Urinary bladder (tissue), 4 donors: ENCODE measurements around the gene TMCC1. TPM values are rescaled to one million over a fixed set of nuclear protein-coding genes. Genes with fewer than 3 reads are reported as not detected.
"Not testable (repeated sequence)": the region's sequence is repeated elsewhere in the genome, so short reads cannot be mapped to it uniquely, and the experiment has no call there.

Experiments
- DNase-seq: peaks from one replicate; pipeline ENCODE4 v3.0.0-alpha.2; 2015; ENCODE audit errors: extremely low spot score
- H3K27ac ChIP-seq: one replicate; pipeline ENCODE4 v1.5.1; 2013; ENCODE audit warnings: low read depth, mild to moderate bottlenecking, moderate library complexity
- H3K36me3 ChIP-seq: one replicate; pipeline ENCODE4 v1.6.1; 2013; ENCODE audit warnings: mild to moderate bottlenecking, moderate library complexity; ENCODE audit not compliant: insufficient read depth
- H3K4me1 ChIP-seq: one replicate; pipeline ENCODE4 v1.6.1; 2013; ENCODE audit warnings: mild to moderate bottlenecking, moderate library complexity; ENCODE audit not compliant: insufficient read depth
- H3K4me3 ChIP-seq: one replicate; pipeline ENCODE4 v1.5.1; 2013; ENCODE audit warnings: low read depth, low read length
- WGBS: extraction: QIAGEN DNeasy Blood & Tissue Kit; methylation state at CpG from one replicate; pipeline ENCODE4 v1.1.7; 2013; 5-methylcytosine and 5-hydroxymethylcytosine counted together
- polyA plus RNA-seq: library from polyadenylated mRNA; stranded (reverse); fragments of 200-250 nt; gene quantifications from one replicate; pipeline ENCODE4 v1.2.3, GENCODE V29; 2013
- total RNA-seq: library from RNA; depleted of rRNA; stranded (reverse); fragments of >200 nt; gene quantifications from one replicate; pipeline ENCODE4 v1.2.3, GENCODE V29; 2014
- donor health status: healthy with polysubstance abuse.
- donor health status: healthy.

The TMCC1 gene
- total and polyA plus RNA-seq, 2 donors, result 14.5 to 44.1 TPM

DNA sequence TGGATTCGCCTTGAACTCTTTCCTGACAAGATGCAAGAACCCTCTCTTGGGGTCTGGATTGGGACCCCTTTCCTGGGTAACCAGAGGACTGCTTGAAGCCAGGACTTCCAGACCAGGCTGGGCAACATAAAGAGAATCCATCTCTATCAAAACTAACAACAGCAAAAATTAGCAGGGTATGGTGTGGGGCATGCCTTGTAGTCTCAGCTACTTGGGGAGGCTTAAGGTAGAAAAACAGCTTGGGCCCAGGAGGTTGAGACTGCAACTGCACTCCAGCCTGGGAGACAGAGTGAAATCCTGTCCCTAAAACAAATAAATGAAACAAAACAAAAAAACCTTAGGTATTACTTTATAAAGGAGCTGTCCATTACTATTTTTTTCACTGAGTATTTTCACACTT is 193.9 kb downstream of the TMCC1 start:
- Histone ChIP-seq H3K27ac (no peak overlapping the region), H3K36me3 (peaks cover 1% of the 10 kb centered on the region), H3K4me3 (no peak overlapping the region), H3K4me1 (no peaks in the 10 kb centered on the region)
- no peak for DNase-seq
- 98% methylated on average over 1 of the region's 1 CpG for WGBS

DNA sequence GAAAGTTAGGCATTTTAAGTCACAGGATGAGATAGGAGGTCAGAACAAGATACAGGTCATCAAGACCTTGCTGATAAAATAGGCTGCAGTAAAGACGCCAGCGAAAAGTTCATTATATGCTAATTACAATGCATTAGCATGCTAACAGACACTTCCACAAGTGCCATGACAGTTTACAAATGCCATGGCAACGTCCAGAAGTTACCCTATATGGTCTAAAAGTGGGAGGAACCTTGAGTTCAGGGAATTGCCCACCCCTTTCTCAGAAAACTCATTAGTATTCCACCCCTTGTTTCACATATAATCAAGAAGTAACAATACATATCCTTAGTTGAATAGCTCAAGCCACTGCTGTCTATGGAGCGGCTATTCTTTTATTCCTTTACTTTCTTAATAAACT is 194.3 kb downstream of the TMCC1 start:
- H3K27ac ChIP-seq, result no peak overlapping the region
- 84% methylated on average over 4 of the region's 4 CpGs for WGBS

DNA sequence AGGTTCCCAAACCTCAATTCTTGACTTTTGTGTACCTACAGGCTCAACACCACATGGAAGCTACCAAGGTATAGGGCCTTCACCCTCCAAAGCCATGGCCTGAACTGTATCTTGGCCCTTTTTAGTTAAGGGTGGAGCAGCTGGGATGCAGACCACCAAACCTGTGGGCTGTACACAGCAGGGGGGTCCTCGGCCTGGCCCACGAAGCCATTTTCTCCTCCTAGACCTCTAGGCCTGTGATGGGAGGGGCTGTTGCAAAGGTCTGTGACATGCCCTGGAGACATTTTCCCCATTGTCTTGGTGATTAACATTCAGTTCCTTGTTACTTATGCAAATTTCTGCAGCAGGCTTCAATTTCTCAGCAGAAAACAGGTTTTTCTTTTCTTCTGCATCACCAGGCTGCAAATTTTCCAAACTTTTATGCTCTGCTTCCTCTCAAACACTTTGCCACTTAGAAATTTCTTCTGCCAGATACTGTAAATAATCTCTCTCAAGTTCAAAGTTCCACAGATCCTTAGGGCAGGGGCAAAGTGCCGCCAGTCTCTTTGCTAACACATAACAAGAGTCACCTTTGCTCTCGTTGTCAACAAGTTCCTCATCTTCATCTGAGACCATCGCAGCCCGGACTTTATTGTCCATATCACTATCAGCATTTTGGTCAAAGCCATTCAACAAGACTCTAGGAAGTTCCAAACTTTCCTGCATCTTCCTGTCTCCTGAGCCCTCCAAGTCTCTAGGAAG is 196.1 kb downstream of the TMCC1 start:
- DNase-seq, result no peak
- Histone ChIP-seq H3K36me3 (peaks cover 1% of the 10 kb centered on the region), H3K27ac (no peak overlapping the region), H3K4me3 (no peak overlapping the region), H3K4me1 (no peaks in the 10 kb centered on the region)
- 97% methylated on average over 6 of the region's 6 CpGs for WGBS

More for the DNA sequence above, 194.3 kb downstream of the TMCC1 start:
- Histone ChIP-seq H3K36me3 (peaks cover 1% of the 10 kb centered on the region), H3K4me3 (no peak overlapping the region), H3K4me1 (no peaks in the 10 kb centered on the region)
- no peak for DNase-seq

DNA sequence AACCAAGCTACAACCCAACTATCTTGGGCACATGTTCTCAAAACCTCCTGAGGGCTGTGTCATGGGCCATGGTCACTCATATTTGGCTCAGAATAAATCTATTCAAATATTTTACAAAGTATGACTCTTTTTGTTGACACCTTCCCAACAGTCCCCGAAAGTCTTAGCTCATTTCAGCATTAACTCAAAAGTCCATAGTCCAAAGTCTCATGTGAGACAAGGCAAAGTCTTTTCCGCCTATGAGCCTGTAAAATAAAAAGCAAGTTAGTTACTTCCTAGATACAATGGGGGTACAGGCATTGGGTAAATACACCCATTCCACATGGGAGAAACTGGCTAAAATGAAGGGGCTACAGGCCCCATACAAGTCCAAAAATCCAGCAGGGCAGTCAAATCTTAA is 197.1 kb downstream of the TMCC1 start:
- not testable (repeated sequence) for DNase-seq, H3K27ac ChIP-seq, H3K4me3 ChIP-seq, H3K36me3 ChIP-seq, H3K4me1 ChIP-seq
- 94% methylated on average over 2 of the region's 2 CpGs for WGBS

DNA sequence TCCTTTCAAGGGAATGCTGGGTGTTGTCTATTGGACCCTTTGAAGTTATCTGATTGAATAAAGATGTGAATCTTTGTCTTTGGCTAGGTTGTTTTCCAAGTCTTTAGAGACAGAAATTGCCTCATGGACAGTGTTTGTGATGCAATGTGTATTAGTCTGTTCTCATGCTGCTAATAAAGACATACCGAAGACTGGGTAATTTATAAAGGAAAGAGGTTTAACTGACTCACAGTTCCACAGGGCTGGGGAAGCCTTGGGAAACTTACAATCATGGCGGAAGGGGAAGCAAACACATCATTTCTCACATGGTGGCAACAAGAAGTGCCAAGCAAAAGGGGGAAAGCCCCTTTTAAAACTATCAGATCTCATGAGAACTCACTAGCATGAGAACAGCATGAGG is 198.3 kb downstream of the TMCC1 start:
- no peaks in the 10 kb centered on the region for H3K36me3 ChIP-seq
- WGBS, result 95% methylated on average over 2 of the region's 2 CpGs
- H3K4me1 ChIP-seq, result no peaks in the 10 kb centered on the region
- DNase-seq, result no peak
- no peak overlapping the region for H3K27ac ChIP-seq
- no peak overlapping the region for H3K4me3 ChIP-seq

DNA sequence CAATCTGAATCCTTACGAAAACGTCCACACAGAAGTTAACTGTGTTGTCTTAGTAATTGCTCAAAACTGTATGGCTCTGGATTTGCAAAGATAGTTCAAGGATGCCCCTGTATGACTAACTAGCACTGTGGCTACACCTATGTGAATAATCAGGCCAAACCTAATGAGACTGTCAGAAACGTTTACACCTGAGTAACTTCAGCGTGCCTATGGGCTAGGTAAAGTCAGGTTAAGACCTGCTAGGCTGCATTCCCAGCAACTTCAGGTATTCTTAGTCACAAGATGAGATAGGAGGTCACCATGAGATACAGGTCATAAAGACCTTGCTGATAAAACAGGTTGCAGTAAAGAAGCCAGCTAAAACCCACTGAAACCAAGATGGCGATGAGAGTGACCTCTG is 199.3 kb downstream of the TMCC1 start:
- H3K27ac ChIP-seq, result no peak overlapping the region
- no peaks in the 10 kb centered on the region for H3K36me3 ChIP-seq
- DNase-seq, result no peak
- 88% methylated on average over 5 of the region's 5 CpGs for WGBS
- H3K4me1 ChIP-seq, result no peaks in the 10 kb centered on the region
- H3K4me3 ChIP-seq, result no peak overlapping the region

DNA sequence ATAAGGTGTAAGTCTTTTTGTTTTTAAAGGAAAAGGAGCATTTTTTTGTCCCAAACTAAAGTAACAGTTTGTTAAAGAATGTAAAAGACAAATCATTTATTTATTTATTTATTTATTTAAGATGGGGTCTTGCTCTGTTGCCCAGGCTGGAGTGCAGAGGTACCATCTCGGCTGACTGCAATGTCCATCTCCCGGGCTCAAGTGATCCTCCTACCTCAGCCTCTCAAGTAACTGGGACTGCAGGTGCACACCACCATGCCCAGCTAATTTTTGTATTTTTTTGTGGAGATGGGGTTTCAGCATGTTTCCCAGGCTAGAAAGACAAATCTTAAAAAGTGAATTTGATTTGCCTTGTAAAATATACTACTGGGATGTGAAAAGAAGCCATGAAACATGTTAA is 200.8 kb downstream of the TMCC1 start:
- no peak for DNase-seq
- WGBS, result 100% methylated on average over 2 of the region's 2 CpGs
- Histone ChIP-seq H3K4me1 (no peaks in the 10 kb centered on the region), H3K36me3 (no peaks in the 10 kb centered on the region), H3K27ac (no peak overlapping the region), H3K4me3 (no peak overlapping the region)

DNA sequence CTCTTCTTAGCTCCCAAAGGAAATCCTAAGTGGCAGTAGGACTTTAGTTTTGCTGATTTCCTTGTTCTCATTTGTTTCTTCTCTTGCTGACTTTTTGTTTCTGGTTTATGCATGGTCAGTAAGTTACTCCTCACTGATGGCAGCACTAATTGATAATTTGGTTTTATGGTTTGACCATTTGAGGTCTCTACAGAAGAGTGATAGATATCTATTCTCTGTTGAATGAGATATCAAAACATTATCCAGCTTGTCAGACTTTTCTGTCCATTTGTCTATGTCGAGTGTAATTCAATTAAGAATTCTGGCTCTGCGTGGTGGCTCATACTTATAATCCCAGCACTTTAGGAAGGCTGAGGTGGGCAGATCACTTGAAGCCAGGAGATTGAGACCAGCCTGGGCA is 202.5 kb downstream of the TMCC1 start:
- Histone ChIP-seq H3K4me3 (no peak overlapping the region), H3K4me1 (no peaks in the 10 kb centered on the region), H3K36me3 (no peaks in the 10 kb centered on the region), H3K27ac (no peak overlapping the region)
- 94% methylated on average over 2 of the region's 2 CpGs for WGBS
- DNase-seq, result no peak

DNA sequence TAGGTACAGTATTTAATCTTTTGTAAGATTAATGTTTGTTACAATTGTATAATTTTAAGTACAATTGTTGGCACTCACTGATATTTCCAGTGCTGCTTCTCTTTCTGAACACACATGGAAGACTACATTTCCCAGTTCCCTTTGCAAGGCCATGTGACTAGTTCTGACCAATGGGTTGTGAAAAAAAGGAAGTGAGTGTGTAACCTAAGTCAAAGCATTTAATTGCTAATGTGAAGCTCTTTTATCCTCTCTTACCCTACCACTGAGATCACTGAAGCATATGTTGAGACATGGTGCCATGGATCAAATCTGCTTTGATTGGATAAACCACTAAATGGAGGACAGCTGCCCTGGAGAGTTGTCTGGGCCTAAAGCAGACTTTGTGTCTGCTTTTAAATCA is 203.1 kb downstream of the TMCC1 start:
- DNase-seq, result peak; percentile 45
- H3K36me3 ChIP-seq, result no peaks in the 10 kb centered on the region
- no peaks in the 10 kb centered on the region for H3K4me1 ChIP-seq
- no peak overlapping the region for H3K4me3 ChIP-seq
- H3K27ac ChIP-seq, result no peak overlapping the region

DNA sequence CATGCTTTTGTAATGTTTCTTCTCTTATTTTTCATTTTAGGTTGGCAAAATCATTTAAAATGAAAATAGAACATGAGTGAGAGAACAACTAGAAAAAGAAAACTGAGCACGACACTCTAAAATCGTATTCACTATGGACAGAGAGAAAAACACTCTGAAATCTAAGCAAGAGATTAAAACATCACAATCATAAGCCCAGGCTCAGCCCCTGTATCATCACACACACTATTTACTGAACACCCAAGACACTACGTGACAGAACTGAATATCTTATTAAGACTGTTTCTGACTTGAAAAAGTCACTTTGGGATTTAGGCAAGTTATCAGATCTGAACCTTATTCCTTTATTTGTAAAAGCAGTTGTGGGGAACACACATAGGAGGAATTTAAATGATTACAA is 204.5 kb downstream of the TMCC1 start:
- no peaks in the 10 kb centered on the region for H3K36me3 ChIP-seq
- H3K27ac ChIP-seq, result no peak overlapping the region
- H3K4me3 ChIP-seq, result no peak overlapping the region
- WGBS, result 63% methylated on average over 3 of the region's 3 CpGs
- no peak for DNase-seq
- H3K4me1 ChIP-seq, result no peaks in the 10 kb centered on the region

DNA sequence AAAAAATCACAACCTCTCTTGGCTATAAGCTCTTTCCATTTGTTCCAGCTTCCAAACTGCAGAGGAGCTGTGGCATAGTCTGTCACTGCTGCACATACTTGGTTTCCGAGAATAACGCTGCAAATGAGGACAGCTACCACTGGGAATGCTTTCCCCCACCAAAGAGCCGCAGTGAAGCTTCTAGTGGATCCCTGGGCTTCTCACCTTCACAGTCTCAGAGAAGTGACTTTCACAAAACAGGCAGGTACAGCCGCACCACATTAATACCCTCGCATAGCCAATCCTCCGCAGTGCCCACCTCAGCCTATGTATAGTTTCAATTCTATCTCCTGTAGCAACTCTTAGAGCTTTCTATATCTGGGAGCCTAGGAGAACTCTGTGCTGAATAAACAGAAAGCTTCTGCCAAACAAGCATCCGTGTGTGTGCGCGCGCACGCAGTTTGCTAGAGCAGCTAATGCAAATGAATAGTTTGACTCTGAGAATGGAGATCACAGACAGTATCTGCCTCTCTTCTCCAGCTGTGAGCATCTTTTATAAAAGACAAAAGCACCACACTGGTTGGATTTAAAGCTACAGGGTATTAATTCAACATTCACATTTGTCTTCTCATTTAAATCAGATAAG is 205.1 kb downstream of the TMCC1 start:
- H3K27ac ChIP-seq, result no peak overlapping the region
- H3K4me1 ChIP-seq, result no peaks in the 10 kb centered on the region
- H3K36me3 ChIP-seq, result no peaks in the 10 kb centered on the region
- DNase-seq, result peak; percentile 65
- 19% methylated on average over 11 of the region's 11 CpGs for WGBS
- peak overlapping the region; percentile 11 for H3K4me3 ChIP-seq

DNA sequence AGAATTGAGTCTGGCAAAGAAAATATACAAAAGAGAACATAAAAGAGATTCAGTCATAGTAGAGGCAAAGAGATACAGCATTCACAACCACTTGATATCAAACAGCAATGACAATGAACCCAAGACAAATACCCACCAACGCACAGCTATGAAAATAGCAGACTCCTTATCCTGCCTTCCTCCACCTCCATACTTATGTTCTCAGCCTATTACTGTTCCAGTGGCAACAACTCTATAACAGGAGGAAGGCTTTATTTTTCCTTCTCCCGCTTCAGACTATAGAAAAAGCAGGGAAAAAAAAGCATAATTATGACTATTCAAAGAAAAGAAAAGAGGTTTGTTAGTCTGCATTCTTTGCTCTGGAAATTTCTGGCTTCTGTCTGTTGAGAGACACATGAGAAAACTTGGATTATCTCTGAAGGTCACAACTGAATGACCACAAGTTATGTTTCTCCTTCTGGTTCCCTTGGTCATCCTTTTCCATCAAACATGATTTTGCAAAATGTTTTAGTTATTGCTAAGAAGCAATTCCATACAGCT is 205.9 kb downstream of the TMCC1 start:
- no peak for DNase-seq
- H3K4me3 ChIP-seq, result no peak overlapping the region
- 87% methylated on average over 2 of the region's 2 CpGs for WGBS
- H3K27ac ChIP-seq, result no peak overlapping the region
- no peaks in the 10 kb centered on the region for H3K4me1 ChIP-seq
- H3K36me3 ChIP-seq, result no peaks in the 10 kb centered on the region

DNA sequence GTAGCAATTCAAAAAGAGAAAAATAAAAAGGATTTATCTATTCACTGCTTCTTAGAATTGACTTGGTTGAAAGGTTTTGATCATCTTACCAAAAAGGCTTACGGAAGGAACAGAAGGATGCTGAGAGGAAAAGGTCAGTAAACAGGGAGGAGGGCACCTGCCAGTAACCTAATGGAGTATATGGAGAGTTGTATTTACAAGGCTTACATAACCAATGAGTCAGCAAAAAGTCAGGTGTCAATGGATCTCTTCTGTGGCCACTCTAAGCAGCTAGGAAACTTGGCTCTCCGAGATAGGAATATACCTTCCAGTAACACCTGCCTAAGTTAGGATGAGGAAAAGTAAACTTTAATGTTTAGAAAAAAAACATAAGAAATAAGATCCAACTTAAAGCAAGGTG is 206.6 kb downstream of the TMCC1 start:
- Histone ChIP-seq H3K27ac (no peak overlapping the region), H3K4me3 (no peak overlapping the region), H3K36me3 (no peaks in the 10 kb centered on the region), H3K4me1 (no peaks in the 10 kb centered on the region)
- 91% methylated on average over 2 of the region's 2 CpGs for WGBS
- DNase-seq, result no peak

DNA sequence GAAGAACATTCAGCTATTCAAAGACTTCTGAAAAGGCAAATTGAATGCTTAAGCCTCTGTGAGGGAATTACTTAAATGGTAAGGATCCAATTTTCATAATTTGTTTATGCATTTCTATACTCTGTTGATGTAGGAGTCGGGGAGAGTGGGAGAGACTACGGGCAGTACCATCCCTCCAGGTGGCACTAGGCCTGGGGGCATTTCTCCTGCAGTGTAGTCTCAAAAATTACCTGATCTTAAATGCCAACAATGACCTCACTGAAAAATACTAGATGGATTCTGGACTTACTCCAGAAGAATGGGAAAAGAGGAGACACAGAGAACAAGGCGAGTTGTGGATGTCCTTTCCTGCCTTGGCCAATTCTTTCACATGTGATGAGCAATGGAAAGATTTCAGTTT is 209.2 kb downstream of the TMCC1 start:
- Histone ChIP-seq H3K4me1 (no peaks in the 10 kb centered on the region), H3K4me3 (no peak overlapping the region), H3K27ac (no peak overlapping the region), H3K36me3 (no peaks in the 10 kb centered on the region)
- no peak for DNase-seq
- 89% methylated on average over 3 of the region's 3 CpGs for WGBS
